Ishikawa (cell line): ENCODE measurements around the gene SLC25A38.

Source experiments
- CEBPB ChIP-seq: IDR thresholded peaks from 2 replicates; pipeline ENCODE4 v1.6.1; 2012
- CREB1 ChIP-seq: IDR thresholded peaks from 2 replicates; pipeline ENCODE4 v1.6.1; 2012; ENCODE audit warnings: low read depth
- EGR1 ChIP-seq: IDR thresholded peaks from 2 replicates; pipeline ENCODE4 v1.6.1; 2012
- EP300 ChIP-seq: IDR thresholded peaks from 2 replicates; pipeline ENCODE4 v1.6.1; 2012; ENCODE audit warnings: borderline replicate concordance
- FOXM1 ChIP-seq: IDR thresholded peaks from 2 replicates; pipeline ENCODE4 v1.6.1; 2012; ENCODE audit warnings: low read depth, borderline replicate concordance
- NFIC ChIP-seq: IDR thresholded peaks from 2 replicates; pipeline ENCODE4 v1.6.1; 2012
- RAD21 ChIP-seq: IDR thresholded peaks from 2 replicates; pipeline ENCODE4 v1.6.1; 2012; ENCODE audit warnings: low read depth
- TAF1 ChIP-seq: IDR thresholded peaks from 2 replicates; pipeline ENCODE4 v1.6.1; 2012; ENCODE audit warnings: low read depth, mild to moderate bottlenecking
- TCF12 ChIP-seq: IDR thresholded peaks from 2 replicates; pipeline ENCODE4 v1.6.1; 2012; ENCODE audit warnings: low read depth
- TEAD4 ChIP-seq: IDR thresholded peaks from 2 replicates; pipeline ENCODE4 v1.6.1; 2012
- YY1 ChIP-seq: IDR thresholded peaks from 2 replicates; pipeline ENCODE4 v1.6.1; 2012; ENCODE audit warnings: low read depth
- ZBTB7A ChIP-seq: IDR thresholded peaks from 2 replicates; pipeline ENCODE4 v1.6.1; 2012; ENCODE audit warnings: low read depth
- TF ChIP-seq, protein P1 (sequence below): IDR thresholded peaks from 2 replicates; pipeline ENCODE4 v1.6.1; 2012
- TF ChIP-seq, protein P2 (sequence below): IDR thresholded peaks from 2 replicates; pipeline ENCODE4 v1.6.1; 2012
- TF ChIP-seq, protein P3 (sequence below): IDR thresholded peaks from 2 replicates; pipeline ENCODE4 v1.6.1; 2012; ENCODE audit warnings: low read depth, mild to moderate bottlenecking

The SLC25A38 gene

DNA sequence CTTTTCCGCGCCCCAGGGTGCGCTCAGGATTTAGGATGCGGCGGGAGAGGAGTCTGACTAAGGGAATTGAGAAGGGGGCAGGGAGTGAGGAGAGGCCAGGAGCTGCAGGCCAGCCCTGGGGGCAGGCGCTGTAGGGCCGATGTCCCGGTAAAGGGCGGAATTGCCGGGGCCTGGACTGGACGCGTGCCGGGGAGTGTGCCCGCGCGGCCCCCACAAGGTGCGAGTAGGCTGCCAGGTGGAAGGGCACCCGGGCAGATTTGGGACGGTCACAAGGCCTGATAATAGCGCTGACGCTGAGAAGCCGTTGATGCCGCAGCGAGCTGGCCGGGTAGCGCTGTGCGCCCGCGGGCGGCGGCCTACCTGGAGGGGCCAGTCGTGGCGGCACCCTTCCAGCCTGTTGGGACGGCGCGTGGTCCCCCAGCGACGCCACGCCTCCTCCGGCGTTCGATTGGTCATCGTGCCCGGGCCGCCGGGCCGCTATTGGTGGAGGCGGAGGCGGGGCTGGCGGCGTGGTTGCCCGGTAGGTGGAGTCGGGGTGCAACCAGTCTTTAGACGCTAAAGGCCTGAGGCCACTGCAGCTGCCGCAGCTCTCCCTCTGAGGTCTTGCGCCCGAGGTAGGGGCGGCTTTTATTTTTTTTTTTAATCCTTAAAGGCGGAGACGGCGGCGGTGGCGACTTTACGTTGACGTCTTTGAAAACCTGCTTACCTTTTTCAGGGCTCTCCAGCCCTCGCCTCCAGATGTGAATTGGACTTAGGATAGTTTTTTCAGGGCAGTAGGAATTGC, 903 bp downstream of the SLC25A38 start:
- TF ChIP-seq CEBPB (no peak), EP300 (no peak), TAF1 (peak; percentile 62), TEAD4 (0 out of 2 replicates have a peak, but pooled peaks have one; percentile 5), RAD21 (no peak), NFIC (no peak), TCF12 (no peak; the same call in 1 of the 2 replicates), CREB1 (peak; percentile 19; the same call in 1 of the 2 replicates)
- TF ChIP-seq, protein P1, sequence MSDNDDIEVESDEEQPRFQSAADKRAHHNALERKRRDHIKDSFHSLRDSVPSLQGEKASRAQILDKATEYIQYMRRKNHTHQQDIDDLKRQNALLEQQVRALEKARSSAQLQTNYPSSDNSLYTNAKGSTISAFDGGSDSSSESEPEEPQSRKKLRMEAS, result peak; percentile 84

DNA sequence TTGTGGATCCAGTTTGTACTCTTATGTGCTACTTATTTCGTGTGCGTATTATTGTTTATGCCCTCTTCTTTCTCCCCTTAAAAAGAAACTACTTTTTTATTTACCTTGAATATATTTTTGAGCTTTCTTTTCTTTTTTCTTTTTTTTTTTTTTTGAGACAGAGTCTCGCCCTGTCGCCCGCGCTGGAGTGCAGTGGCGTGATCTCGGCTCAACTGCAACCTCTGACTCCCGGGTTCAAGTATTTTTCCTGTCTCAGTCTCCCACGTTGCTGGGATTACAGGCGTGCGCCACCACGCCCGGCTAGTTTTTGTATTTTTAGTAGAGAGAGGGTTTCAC, 1.5 kb downstream of the SLC25A38 start:
- TF ChIP-seq, protein P1, result no peak
- TF ChIP-seq EGR1 (no peak), RAD21 (no peak), CREB1 (no peak), FOXM1 (no peak), CEBPB (no peak), NFIC (no peak), TEAD4 (no peak), TCF12 (no peak), EP300 (no peak), TAF1 (no peak), YY1 (no peak), ZBTB7A (no peak)
- TF ChIP-seq, protein P2, sequence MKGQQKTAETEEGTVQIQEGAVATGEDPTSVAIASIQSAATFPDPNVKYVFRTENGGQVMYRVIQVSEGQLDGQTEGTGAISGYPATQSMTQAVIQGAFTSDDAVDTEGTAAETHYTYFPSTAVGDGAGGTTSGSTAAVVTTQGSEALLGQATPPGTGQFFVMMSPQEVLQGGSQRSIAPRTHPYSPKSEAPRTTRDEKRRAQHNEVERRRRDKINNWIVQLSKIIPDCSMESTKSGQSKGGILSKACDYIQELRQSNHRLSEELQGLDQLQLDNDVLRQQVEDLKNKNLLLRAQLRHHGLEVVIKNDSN, result no peak
- TF ChIP-seq, protein P3, sequence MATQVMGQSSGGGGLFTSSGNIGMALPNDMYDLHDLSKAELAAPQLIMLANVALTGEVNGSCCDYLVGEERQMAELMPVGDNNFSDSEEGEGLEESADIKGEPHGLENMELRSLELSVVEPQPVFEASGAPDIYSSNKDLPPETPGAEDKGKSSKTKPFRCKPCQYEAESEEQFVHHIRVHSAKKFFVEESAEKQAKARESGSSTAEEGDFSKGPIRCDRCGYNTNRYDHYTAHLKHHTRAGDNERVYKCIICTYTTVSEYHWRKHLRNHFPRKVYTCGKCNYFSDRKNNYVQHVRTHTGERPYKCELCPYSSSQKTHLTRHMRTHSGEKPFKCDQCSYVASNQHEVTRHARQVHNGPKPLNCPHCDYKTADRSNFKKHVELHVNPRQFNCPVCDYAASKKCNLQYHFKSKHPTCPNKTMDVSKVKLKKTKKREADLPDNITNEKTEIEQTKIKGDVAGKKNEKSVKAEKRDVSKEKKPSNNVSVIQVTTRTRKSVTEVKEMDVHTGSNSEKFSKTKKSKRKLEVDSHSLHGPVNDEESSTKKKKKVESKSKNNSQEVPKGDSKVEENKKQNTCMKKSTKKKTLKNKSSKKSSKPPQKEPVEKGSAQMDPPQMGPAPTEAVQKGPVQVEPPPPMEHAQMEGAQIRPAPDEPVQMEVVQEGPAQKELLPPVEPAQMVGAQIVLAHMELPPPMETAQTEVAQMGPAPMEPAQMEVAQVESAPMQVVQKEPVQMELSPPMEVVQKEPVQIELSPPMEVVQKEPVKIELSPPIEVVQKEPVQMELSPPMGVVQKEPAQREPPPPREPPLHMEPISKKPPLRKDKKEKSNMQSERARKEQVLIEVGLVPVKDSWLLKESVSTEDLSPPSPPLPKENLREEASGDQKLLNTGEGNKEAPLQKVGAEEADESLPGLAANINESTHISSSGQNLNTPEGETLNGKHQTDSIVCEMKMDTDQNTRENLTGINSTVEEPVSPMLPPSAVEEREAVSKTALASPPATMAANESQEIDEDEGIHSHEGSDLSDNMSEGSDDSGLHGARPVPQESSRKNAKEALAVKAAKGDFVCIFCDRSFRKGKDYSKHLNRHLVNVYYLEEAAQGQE, result no peak

DNA sequence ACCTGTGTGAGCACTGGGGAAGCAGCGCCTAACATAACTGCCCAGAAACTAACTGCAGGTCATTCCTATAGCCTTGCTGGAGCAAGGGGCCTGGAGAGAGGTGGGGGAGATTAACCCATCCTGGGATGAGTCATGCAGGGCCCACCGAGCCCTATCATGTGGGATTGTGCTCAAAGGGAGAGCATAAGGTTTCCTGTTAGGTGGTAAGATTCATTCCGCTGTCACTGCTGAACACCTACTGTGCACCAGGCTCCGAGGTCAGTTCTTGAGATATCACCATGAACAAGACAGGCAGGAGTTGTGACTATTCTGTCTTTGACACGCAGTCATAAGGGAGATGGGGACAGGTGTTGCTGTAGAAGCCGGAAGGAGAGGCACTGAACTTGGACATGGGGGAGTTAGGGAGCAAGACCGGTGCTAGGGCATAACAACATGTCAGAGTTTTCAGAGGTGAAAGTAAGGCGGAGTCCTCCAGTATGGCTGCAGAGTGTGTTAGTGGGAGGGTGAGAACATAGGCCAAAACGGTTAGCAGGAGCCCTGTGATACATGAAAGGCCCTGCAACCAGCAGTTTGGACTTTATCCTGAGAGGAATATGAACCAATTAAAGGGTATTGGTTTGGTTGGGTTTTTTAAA, 2.4 kb downstream of the SLC25A38 start:
- TF ChIP-seq TCF12, result no peak
- no peak for TF ChIP-seq TAF1
- TF ChIP-seq CREB1, result no peak
- no peak for TF ChIP-seq NFIC
- no peak for TF ChIP-seq FOXM1

DNA sequence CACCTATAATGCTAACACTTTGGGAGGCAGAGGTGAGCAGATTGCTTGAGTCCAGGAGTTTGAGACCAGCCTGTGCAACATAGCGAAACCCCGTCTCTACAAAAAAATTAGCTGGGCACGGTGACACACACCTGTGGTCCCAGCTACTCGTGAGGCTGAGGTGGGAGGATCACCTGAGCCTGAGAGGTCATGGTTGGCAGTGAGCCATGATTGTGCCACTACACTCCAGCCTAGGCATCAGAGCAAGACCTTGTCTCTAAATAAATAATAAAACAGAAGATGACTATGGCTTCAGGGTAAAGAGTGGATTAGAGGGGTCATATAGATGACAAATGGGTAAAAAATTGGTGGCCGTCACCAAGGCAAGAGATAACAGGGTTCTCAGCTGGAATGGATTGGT, 3.1 kb downstream of the SLC25A38 start:
- no peak for TF ChIP-seq CREB1
- TF ChIP-seq EP300, result no peak

DNA sequence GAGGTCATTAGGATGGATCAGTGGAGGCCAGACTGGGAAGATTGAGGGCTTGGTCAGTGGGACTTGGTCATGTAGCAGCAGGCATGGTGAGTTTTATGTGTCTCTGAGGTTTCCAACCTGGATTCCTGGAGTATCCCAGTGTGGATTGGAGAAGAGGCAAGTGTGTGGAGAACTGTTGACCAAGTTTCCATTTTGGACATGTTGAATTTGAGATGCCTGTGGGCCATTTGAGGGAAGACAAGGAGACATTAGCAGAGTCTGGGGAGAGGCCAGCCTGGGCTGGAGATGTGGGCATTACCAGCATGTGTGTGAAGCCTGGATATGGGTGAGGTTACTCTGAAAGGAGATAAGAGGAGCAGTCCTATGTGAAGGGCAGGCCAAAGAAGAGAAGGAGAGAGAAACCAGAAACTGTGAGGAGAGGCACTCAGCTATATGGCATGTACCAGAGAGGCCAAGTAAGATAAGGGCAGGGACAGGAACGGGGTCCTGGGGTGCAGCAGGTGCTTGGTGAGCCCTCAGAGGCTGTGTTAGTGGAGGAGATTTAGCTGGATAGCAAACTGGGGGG, 4.3 kb downstream of the SLC25A38 start:
- no peak for TF ChIP-seq RAD21
- TF ChIP-seq NFIC, result no peak
- TF ChIP-seq YY1, result no peak
- TF ChIP-seq FOXM1, result no peak
- TF ChIP-seq TCF12, result no peak
- no peak for TF ChIP-seq EGR1

DNA sequence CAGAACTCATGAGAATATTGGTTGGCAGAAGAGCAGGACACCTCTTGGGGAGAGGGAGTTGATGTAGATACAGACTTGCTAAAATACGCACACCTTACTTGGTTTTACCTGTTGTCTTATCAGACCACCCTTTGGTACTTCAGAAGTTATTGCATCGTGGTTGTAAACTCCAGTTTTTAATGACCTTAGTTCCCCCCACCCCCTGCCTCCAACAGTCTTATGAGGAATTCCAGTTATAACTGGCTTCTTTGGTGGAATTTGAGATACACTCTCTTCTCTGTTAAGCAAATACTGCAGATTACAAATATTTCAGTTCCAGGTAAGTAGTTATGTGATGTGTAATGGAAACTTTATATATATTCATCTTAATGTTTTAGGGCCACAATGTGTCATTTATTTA, 5.0 kb downstream of the SLC25A38 start:
- TF ChIP-seq RAD21 (no peak), NFIC (no peak), ZBTB7A (no peak), EP300 (no peak), TEAD4 (no peak), CREB1 (no peak), FOXM1 (no peak), YY1 (no peak)
- TF ChIP-seq, protein P3, result no peak
- TF ChIP-seq, protein P2, result no peak
